Panc1 (cell line): ENCODE data around the gene MMRN2. TPM values are rescaled to one million over a fixed set of nuclear protein-coding genes. Genes with fewer than 3 reads are reported as not detected.

ENCODE experiments used
- ATAC-seq: fragments of 200-7000 bp; cut with Tn5 transposase; 2 replicates; pipeline ENCODE4 v1.9.1; 2020; ENCODE audit warnings: mild to moderate bottlenecking, moderate library complexity
- BruUV-seq: library from RNA; stranded (reverse); fragments of 400-500 nt; replicated peaks from 2 replicates; lab custom pipeline; 2021; lab: Mats Ljungman, UMichigan
- CTCF ChIA-PET: fragments of 300-600 bp; sonication (Branson Sonifier 250); formaldehyde crosslinking; loops from one replicate; lab custom pipeline; 2022; ENCODE audit warnings: antibody characterized with exemption; lab: Charles Lee
- POLR2A ChIA-PET: fragments of 300-600 bp; sonication (Branson Sonifier 250); formaldehyde crosslinking; loops from one replicate; lab custom pipeline; 2022; ENCODE audit warnings: antibody characterized with exemption; lab: Charles Lee
- DNase-seq: peaks from one replicate; pipeline ENCODE4 v3.0.0-alpha.2; 2010; ENCODE audit warnings: low read depth, low spot score
- H3K27ac ChIP-seq: 2 replicates; pipeline ENCODE4 v1.5.1; 2011; ENCODE audit warnings: mild to moderate bottlenecking, low read length, inconsistent platforms
- H3K27me3 ChIP-seq: fragments of 200-500 bp; sonication (Bioruptor generic); 2 replicates; pipeline ENCODE4 v1.6.0; 2014; ENCODE audit warnings: low read length, inconsistent platforms; ENCODE audit not compliant: control insufficient read depth, insufficient read depth
- H3K36me3 ChIP-seq: fragments of 200-500 bp; sonication (Bioruptor generic); 2 replicates; pipeline ENCODE4 v1.5.1; 2014; ENCODE audit warnings: inconsistent platforms, mild to moderate bottlenecking, low read length, moderate library complexity; ENCODE audit not compliant: control insufficient read depth, insufficient read depth
- H3K4me1 ChIP-seq: 2 replicates; pipeline ENCODE4 v1.5.1; 2011; ENCODE audit warnings: inconsistent platforms, mild to moderate bottlenecking, low read length, moderate library complexity; ENCODE audit not compliant: control insufficient read depth, insufficient read depth
- H3K4me3 ChIP-seq, 2 experiments: 2 replicates each; pipeline ENCODE4 v1.5.1; 2011 to 2012; ENCODE audit warnings: low read depth in 2 of 2, low read length in 2 of 2, mild to moderate bottlenecking in 2 of 2, inconsistent platforms in 1 of 2, moderate library complexity in 1 of 2
- H3K9me3 ChIP-seq: fragments of 200-500 bp; sonication (Bioruptor generic); 2 replicates; pipeline ENCODE4 v1.5.1; 2014; ENCODE audit warnings: low read depth, mild to moderate bottlenecking, inconsistent platforms, low read length, moderate library complexity; ENCODE audit not compliant: control insufficient read depth, insufficient read depth
- CTCF ChIP-seq: fragments of 450-650 bp; IDR thresholded peaks from 2 replicates; pipeline ENCODE4 v1.5.1; 2017; ENCODE audit warnings: mild to moderate bottlenecking
- POLR2AphosphoS5 ChIP-seq: IDR thresholded peaks from 2 replicates; pipeline ENCODE4 v1.6.1; 2012; ENCODE audit warnings: mild to moderate bottlenecking, low read depth, low read length, moderate library complexity
- REST ChIP-seq, 2 experiments: IDR thresholded peaks; 2 replicates each; pipeline ENCODE4 v1.6.1; 2011 to 2012; ENCODE audit warnings: low read depth in 2 of 2, control low read depth in 1 of 2, low read length in 1 of 2, mild to moderate bottlenecking in 1 of 2, moderate library complexity in 1 of 2; ENCODE audit not compliant: insufficient read depth in 1 of 2
- SIN3A ChIP-seq: IDR thresholded peaks from 2 replicates; pipeline ENCODE4 v1.6.1; 2012; ENCODE audit warnings: low read depth, mild to moderate bottlenecking, low read length, moderate library complexity, borderline replicate concordance; ENCODE audit not compliant: insufficient read depth
- TCF7L2 ChIP-seq: IDR thresholded peaks from 2 replicates; pipeline ENCODE4 v1.6.1; 2011; ENCODE audit warnings: mild to moderate bottlenecking, low read depth, low read length, inconsistent platforms
- in situ Hi-C: cut with HindIII; loops from 2 replicates; pipeline ENCODE4 v1.10.0; 2016; ENCODE audit warnings: low sequenced_read_pairs, low pct_unique_long_range_greater_than_20kb
- intact Hi-C: fragments of 100-400 bp; cut with micrococcal nuclease; formaldehyde crosslinking; loops from one replicate; pipeline ENCODE4 v1.10.0; 2022; ENCODE audit not compliant: unreplicated experiment
- total RNA-seq: library from RNA; stranded (reverse); gene quantifications from one replicate; pipeline ENCODE4 v1.2.1, GENCODE V29; 2021; ENCODE audit not compliant: unreplicated experiment

MMRN2 gene
- total RNA-seq, 1 experiment from 2014 or later, result 1.0 TPM

- DNase-seq, result no peak
- H3K36me3 ChIP-seq, result peaks cover 13% of the 10 kb centered on the region
- intact Hi-C loops (no loop called here), in situ Hi-C loops (no loop called here)
- ChIA-PET POLR2A (interaction anchor here (0.5 to 0.6 kb wide), 2 partner anchors 13 to 32 kb away, joined by 3 to 8 read pairs; no protein-coding TSS in a partner anchor), CTCF (interaction anchor here (0.5 kb wide), 1 partner anchor 58 kb away, joined by 5 read pairs; the partner anchor contains the start of gene SNCG)
- ATAC-seq, result no peak
- BruUV-seq, result no TSS peak
- H3K27me3 ChIP-seq, result no peaks in the 10 kb centered on the region
- H3K27ac ChIP-seq, result no peak overlapping the region
- TF ChIP-seq CTCF, result no peak
- no peak for TF ChIP-seq SIN3A
- TF ChIP-seq TCF7L2, result no peak
- no peak for TF ChIP-seq REST (IDR thresholded peaks at IDR 0.05; ENCODE audit: insufficient read depth in 1 of 2, low read depth in 2 of 2, low read length in 1 of 2)
- TF ChIP-seq POLR2AphosphoS5, result no peak
- H3K4me3 ChIP-seq, result no peak overlapping the region
- no peaks in the 10 kb centered on the region for H3K4me1 ChIP-seq
- H3K9me3 ChIP-seq, result no peaks in the 10 kb centered on the region
Measured at GRCh38 chr10:86900955-86901354, 56.5 kb downstream of the MMRN2 start.

- peak; percentile 42 for DNase-seq
- Histone ChIP-seq H3K4me3 (no peak overlapping the region), H3K27me3 (no peaks in the 10 kb centered on the region), H3K9me3 (no peaks in the 10 kb centered on the region), H3K4me1 (no peaks in the 10 kb centered on the region), H3K27ac (no peak overlapping the region), H3K36me3 (peaks cover 13% of the 10 kb centered on the region)
- BruUV-seq, result no TSS peak
- TF ChIP-seq TCF7L2, result no peak
- no peak for TF ChIP-seq SIN3A
- no peak for TF ChIP-seq REST (IDR thresholded peaks at IDR 0.05; ENCODE audit: insufficient read depth in 1 of 2, low read depth in 2 of 2, low read length in 1 of 2)
- peak; percentile 88 for TF ChIP-seq CTCF
- no peak for TF ChIP-seq POLR2AphosphoS5
- in situ Hi-C loops, result no loop called here
- CTCF ChIA-PET, result no interaction called here
- ATAC-seq, result peak; percentile 88
- intact Hi-C loops, result loop anchor here (2.0 to 5.0 kb wide), 3 partner anchors 142 to 202 kb away; partner anchors contain the start of gene BMPR1A
- POLR2A ChIA-PET, result no interaction called here
Measured at GRCh38 chr10:86899670-86900276, 57.6 kb downstream of the MMRN2 start.
